GM21360 (cell line): ENCODE measurements around the gene IKZF4.
A peak's percentile ranks its signal among the peaks of the same experiment; 100 is the strongest.
"Not testable (repeated sequence)": the region's sequence is repeated elsewhere in the genome, so short reads cannot be mapped to it uniquely, and the experiment has no call there.

Source experiments
- ATAC-seq: cut with Tn5 transposase; IDR thresholded peaks from one replicate; pipeline ENCODE4 v1.9.1; 2021; ENCODE audit warnings: mild to moderate bottlenecking, moderate library complexity; ENCODE audit not compliant: unreplicated experiment

IKZF4 gene

DNA sequence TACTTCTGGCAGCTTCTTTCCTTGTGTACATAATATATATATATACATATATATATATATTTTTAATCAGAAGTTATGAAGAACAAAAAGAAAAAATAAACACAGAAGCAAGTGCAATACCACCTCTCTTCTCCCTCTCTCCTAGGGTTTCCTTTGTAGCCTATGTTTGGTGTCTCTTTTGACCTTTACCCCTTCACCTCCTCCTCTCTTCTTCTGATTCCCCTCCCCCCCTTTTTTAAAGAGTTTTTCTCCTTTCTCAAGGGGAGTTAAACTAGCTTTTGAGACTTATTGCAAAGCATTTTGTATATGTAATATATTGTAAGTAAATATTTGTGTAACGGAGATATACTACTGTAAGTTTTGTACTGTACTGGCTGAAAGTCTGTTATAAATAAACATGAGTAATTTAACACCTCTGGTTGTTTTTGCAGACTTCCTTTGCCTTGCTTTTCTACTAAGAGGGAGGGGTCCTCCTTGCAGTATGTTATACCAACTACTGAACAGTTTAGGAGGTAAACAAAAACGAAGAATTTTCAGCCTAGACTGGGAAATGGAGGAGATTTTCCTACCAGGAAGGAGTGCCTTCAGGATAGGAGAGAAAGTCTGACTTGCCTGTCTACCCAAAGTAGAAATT is 17.3 kb downstream of the IKZF4 start:
- no peak for ATAC-seq

DNA sequence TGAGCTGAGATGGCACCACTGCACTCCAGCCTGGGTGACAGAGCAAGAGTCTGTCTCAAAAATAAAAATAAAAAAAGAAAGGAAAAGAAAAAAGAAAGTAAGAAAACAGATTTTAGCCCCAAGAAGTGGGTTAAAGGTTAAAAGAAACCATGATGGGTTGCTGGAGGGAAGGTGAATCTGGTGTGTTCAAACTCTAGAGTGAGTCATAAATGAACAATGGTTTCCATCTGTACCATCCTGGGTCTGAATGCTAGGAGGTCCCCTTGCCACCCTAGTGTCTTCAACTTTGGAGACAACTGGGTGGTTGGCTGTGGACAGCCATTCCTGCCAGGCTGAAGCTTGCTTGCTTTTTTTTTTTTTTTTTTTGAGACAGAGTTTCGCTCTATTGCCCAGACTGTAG is 19.3 kb downstream of the IKZF4 start:
- no peak for ATAC-seq

DNA sequence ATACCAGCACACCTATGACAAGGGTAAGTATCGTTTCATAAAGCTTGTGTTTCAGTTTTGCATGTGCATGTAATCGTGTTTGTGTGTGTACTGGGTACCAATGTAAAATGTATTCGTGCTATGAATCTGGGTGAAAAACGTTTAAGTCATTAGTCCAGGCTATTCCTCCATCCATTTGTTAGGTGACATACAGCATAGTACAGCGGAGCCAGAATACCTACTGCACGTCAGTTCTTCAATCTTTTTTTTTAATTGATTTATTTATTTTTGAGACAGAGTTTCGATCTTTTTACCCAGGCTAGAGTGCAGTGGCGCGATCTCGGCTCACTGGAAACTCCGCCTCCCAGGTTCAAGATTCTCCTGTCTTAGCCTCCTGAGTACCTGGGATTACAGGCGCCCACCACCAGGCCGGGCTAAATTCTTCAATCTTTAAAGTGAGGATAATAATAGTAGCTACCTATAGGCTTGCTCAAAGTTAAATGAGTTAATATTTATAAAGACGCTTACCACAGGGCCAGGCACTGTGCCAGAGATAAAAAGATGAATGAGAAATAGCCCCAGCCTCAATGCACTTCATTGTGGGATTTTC is 20.2 kb downstream of the IKZF4 start:
- ATAC-seq = peak; percentile 9

DNA sequence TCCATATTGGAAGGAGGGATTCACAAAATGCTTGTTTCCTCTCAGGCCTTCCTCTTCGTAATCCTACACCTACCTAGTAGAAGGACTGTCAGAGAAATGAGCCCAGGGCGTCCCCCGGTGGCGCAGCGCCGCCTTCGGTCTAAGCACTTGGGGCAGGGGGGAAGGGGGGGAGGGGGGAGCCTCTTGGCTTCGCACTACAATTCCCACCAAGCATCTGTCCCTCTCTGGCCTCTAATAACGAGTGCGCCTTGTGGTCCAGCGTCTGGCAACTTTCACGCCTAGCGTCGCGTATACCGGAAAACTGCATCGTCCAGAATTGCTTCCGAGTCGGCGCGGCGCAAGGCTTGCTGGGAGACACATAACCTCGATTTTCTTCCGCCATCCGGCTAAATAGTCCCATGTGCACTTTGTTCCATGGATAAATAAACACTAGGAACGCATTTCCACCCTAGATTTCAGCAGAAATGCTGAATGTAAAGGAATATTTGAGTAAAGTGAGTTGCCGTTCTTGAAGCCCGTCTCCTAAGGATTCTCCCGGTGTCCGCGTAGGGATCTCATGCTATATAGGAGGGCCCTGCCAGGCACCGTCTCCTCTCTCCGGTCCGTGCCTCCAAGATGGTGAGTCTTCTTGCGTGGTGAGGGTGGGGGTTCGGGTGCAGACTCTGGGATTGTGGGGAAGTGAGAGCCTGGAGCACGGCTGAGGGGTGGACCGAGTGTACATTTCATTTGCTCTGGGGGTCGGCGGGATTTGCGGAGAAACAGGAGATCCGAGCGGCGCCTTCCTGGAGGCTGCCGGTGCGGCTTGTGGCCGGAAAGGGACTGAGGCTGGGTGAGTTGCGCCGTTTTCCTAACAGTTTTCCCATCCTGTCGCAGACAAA is 20.9 kb downstream of the IKZF4 start, which contains the start of gene RPS26:
Gene RPS26 (plus strand): TSS at position 367 of the 878 bp plus-strand sequence. CDS start 249 bp downstream, at position 616.
- peak; percentile 91 for ATAC-seq

DNA sequence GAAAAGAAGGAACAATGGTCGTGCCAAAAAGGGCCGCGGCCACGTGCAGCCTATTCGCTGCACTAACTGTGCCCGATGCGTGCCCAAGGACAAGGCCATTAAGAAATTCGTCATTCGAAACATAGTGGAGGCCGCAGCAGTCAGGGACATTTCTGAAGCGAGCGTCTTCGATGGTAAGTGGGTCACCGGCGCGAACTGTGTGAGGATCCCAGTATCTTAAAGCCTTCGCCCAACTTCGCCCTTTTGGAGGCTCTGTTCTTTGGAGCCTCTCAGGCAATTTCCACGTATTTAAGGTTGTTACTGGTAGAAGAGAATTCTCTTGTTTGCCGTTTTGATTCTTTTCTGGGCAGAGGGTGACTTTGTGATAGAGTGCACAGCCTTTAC is 21.6 kb downstream of the IKZF4 start:
- ATAC-seq = not testable (repeated sequence)

DNA sequence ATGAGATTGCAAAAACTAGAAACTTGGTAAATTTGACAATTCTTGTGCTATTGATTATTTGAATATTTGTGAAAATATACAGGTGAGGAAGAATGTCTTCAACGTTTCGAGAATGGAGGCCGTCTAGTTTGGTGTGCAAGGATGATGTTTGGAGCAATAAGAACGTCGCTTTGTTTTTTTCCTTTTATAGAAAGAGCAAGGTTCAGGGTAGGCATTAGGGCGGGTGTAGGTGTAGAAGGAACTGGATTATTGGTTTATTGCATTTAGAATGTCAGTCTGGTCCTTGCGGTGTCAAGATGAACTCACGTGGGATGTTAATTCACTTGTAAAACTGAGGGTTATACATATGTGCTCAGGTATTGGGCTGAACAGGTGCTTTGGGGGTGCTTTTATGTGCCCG is 22.0 kb downstream of the IKZF4 start:
- no peak for ATAC-seq

DNA sequence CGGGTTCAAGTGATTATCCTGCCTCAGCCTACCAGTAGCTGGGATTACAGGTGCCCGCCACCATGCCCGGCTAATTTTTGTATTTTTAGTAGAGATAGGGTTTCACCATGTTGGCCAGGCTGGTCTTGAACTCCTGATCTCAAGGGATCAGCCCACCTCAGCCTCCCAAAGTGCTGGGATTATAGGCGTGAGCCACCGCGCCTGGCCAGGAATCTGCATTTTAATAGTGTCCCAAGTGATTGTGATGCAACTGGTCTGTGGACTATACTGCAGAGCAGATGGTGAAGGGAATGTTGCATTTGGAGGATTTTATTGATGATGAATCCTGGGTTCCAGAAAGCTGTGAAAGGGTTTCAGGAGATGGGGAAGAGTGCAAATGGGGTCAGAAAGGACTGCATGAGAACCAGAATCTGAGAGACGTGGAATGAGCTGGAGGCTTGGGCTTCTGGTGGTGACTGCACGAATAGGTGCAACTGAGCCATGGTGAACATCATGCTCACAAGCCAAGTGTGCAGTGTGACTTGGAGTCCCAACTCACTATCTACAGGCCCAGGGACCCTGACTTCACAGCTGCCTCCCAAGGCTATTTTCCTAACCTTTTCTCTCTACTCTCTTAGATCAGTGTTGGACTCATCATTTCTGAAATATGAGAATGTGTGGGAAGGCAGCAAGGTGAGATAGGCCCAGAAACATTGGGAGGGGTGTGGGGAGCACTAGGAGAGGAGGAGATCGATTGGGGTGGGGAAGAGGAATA is 25.4 kb downstream of the IKZF4 start:
- ATAC-seq = no peak

DNA sequence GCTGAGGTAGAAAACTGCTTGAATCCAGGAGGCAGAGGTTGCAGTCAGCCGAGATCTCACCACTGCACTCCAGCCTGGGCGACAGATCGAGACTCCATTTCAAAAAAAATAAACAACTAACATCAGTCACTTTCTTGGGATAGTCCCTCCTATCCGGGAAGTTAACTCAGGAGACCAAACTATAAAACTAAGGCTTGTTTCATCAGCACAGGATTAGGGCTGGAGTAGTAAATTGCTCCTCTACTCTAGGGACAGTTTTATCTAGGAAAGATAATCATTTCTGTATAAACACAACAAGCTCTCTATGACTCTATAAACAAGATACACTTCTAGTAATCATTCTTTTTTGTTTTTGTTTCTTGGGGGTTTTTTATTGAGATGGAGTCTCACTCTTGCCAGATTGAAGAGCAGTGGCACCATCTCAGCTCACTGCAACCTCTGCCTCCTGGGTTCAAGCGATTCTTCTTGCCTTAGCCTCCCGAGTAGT is 32.6 kb downstream of the IKZF4 start:
- no peak for ATAC-seq

DNA sequence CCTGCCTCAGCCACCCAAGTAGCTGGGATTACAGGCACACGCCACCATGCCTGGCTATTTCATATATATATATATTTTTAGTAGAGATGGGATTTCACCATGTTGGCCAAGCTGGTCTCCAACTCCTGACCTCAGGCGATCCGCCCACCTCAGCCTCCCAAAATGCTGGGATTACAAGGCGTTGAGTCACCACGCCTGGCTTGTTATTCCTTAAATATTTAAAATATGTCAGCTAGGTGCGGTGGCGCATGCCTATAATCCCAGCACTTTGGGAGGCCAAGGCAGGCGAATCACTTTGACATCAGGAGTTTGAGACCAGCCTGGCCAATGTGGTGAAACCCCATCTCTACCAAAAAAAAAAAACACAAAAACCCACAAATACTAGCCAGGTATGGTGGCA is 39.1 kb downstream of the IKZF4 start:
- not testable (repeated sequence) for ATAC-seq

DNA sequence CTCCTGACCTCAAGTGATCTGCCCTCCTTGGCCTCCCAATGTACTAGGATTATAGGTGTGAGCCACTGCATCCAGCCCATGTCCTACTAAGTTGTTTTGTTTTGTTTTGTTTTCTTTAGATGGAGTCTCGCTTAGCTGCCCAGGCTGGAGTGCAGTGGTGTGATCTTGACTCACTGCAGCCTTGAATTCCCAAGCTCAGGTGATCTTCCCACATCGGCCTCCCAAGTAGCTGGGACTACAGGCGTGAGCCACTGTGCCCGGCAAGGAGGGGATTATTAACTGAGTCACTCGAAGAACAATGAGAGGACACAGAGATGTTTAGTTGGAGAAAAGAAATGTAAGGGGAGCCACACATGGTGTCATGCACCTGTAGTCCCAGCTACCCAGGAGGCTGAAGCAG is 41.1 kb downstream of the IKZF4 start:
- no peak for ATAC-seq

DNA sequence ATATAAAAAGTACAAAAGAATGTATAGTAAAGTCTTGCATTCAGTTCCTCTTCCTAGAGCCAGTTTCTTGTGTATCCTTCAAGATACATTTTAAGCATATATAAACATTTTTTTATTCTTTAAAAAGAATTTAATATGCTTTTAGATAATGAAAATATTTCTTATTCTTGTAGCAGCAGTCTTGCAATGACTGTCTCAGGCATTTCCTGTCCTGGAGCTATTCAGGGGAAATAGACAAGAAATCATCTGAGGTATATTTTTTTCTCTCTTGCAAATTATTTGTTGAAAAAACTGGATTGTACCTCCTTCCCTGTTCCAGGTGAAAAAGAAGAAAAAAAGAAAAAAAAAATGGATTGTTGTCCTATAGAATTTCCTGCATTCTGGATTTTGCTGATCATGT is 42.2 kb downstream of the IKZF4 start:
- ATAC-seq = no peak

DNA sequence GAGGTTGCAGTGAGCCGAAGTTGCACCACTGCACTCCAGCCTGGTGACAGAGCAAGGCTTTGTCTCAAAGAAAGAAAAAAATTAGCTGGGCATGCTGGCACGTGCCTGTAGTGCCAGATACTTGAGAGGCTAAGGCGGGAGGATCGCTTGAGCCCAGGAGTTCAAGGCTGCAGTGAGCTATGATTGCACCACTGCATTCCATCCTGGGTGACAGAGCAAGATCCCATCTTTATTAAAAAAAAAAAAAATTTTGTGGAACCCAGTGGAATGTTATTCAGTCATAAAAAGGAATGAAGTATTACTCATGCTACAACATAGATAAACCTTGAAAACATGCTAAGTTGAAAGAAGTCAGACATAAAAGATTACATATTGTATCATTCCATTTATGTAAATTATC is 50.8 kb downstream of the IKZF4 start:
- no peak for ATAC-seq

DNA sequence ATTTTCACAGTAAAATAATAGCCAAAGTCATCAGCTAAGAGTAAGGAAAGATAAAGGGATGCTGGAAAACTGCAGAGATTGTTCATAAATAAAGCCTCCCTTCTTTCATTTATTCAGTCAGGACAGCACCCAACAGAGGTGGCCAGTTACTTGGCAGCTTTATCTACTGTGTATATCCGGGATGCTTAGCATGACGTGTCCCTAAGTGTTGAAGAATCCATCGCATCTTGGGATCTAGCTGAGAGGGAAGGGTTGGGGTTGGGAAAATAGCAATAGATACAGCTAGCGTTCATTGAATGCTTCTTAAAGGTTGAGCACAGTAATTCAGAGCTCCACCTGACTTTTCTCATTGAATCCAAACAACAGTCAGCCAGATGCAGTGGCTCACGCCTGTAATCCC is 53.6 kb downstream of the IKZF4 start:
- no peak for ATAC-seq

DNA sequence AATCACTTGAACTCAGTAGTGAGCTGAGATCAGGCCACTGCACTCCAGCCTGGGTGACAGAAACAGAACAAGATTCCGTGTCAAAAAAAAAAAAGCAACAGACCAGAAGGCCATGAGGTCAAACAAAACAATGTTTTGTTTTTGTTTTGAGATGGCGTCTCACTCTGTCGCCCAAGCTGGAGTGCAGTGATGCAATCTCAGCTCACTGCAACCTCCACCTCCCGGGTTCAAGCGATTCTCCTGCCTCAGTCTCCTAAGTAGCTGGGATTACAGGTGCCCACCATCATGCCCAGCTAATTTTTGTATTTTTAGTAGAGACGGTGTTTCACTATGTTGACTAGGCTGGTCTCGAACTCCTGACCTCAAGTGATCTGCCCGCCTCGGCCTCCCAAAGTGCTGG is 57.1 kb downstream of the IKZF4 start:
- ATAC-seq = not testable (repeated sequence)

DNA sequence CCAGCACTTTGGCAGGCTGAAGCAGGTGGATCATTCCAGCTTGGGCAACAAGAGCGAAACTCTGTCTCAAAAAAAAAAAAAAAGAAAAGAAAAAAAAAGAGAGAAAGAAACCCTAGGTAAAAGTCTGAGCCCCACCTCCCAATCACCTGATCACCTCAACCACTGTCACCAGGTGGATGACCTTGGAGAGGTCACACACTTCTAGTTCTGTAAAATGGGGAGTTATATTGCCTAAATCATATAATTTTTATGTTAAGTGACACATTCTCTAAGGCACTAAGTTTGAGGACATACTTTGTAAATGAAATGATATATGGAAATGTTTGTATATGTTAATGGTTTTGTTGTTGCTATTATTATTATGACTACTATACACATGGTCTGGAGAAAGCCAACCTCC is 57.6 kb downstream of the IKZF4 start:
- no peak for ATAC-seq

DNA sequence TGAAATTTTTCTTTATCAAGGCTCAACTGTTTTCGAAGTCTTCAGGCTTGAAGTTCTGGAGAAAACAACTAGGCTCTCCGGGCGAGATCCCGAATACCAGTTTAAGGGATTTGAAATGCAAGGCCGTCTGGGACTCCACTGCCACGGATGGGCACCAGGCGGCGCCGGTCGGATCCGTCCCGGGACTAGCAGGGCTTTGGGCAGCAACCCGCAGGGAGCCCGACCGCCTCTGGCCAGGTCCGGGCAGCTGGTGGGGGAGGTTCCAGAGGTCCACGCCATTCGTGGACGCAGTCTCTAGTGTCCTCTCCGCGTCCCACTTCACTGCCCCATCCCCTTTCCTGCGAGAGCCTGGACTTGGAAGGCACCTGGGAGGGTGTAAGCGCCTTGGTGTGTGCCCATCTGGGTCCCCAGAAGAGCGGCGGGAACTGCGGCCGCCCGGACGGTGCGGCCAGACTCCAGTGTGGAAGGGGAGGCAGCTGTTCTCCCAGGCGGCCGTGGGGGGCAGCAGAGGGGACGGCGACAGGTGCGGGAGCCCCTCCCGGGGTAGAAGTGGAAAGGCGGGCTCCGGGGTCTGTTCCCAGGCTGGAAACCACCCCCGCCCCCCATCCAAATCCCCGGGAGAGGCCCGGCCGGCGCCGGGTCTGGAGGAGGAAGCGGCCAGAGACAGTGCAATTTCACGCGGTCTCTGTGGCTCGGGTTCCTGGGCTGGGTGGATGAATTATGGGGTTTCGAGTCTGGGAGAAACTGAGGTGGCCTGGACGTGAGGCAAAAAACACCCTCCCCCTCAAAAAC is 58.3 kb downstream of the IKZF4 start:
- ATAC-seq = peak; percentile 51

DNA sequence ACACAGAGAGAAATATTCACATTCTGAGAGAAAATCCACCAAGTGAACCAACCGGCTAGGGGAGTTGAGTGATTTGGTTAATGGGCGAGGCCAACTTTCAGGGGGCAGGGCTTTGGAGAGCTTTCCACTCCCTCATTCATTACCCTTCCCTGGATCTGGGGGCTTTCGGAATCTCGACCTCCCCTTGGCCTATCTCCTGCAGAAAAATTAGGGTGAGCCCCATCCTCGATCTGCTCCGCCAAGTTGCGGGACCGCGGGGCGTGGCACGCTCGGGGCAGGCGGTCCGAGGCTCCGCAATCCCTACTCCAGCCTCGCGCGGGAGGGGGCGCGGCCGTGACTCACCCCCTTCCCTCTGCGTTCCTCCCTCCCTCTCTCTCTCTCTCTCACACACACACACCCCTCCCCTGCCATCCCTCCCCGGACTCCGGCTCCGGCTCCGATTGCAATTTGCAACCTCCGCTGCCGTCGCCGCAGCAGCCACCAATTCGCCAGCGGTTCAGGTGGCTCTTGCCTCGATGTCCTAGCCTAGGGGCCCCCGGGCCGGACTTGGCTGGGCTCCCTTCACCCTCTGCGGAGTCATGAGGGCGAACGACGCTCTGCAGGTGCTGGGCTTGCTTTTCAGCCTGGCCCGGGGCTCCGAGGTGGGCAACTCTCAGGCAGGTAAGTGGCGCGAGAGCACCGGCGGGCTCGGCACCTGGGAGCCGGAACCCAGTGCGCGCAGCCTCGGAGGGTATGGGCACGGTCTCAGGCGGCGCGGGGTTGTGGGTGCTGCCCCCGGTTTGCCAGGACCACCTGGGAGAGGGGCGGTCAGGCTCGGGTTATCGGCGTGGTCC is 59.1 kb downstream of the IKZF4 start, which contains the start of gene ERBB3:
Gene ERBB3 (plus strand): TSS at position 443 of the 833 bp plus-strand sequence. CDS start 136 bp downstream, at position 579.
- ATAC-seq = no peak

DNA sequence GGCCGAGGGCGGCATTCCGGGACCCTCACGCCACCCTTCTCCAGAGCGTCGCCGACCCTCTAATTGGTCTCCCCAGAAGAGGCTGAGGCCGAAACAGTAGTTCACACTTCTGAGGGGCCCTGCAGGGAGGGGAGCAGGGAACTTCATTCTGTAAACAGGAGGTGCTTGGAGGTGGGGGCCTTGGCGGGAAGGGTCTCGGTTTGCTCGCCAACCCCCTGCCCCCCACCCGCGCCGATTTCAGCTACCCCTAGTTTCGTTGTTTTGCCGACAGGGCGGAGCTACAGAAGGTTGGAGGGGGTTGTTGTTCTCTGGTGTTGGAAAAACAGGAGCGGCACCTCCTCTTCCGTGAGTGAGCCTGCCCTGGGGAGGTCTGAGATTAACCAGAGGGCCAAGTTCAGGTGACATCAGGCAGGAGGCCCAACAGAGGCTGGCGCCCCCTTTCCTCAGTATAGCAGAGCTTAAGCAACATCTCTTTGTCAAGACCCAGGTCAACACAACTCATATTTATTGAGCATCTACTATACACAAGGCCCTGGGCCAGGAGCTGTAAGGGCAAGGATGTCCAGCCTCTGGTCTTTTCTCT is 59.8 kb downstream of the IKZF4 start:
- ATAC-seq = no peak
